GM13977 (cell line): ENCODE measurements around the gene ACOX1.

Source experiments
- DNase-seq: peaks from one replicate; pipeline ENCODE4 v3.0.0; 2012; ENCODE audit warnings: low spot score
- in situ Hi-C: fragments of 300-500 bp; cut with MboI; formaldehyde crosslinking; loops from one replicate; pipeline ENCODE4 v1.12.0; 2022; ENCODE audit warnings: low sequenced_read_pairs, low pct_unique_long_range_greater_than_20kb, mixed read lengths, inconsistent platforms; ENCODE audit not compliant: unreplicated experiment
- TF ChIP-seq, protein P1 (sequence below): IDR thresholded peaks from 2 replicates; pipeline ENCODE4 v1.5.1; 2012; ENCODE audit warnings: mild to moderate bottlenecking, control low read depth; ENCODE audit not compliant: insufficient read depth; ENCODE audit errors: extremely low read depth, missing control alignments

ACOX1 gene

DNA sequence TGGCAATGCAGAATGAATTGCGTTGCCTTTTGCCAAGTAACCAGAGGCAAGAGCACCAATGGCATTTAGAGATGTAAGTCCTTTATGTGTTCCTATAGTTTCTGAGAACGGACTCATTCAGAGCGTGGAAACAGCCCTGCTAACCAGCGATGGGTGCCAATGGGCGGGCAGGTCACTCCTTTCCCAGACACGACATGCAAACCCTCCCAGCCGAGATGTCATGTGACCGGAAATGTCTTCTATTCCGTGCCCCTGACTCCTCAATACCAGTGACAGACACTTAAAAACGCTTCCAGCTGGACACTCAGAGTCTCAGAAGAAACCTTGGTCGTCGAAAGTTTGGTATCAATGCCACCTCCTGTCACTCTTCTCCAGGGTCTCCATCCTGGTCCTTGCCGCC, 41.3 kb downstream of the ACOX1 start:
- TF ChIP-seq, protein P1, sequence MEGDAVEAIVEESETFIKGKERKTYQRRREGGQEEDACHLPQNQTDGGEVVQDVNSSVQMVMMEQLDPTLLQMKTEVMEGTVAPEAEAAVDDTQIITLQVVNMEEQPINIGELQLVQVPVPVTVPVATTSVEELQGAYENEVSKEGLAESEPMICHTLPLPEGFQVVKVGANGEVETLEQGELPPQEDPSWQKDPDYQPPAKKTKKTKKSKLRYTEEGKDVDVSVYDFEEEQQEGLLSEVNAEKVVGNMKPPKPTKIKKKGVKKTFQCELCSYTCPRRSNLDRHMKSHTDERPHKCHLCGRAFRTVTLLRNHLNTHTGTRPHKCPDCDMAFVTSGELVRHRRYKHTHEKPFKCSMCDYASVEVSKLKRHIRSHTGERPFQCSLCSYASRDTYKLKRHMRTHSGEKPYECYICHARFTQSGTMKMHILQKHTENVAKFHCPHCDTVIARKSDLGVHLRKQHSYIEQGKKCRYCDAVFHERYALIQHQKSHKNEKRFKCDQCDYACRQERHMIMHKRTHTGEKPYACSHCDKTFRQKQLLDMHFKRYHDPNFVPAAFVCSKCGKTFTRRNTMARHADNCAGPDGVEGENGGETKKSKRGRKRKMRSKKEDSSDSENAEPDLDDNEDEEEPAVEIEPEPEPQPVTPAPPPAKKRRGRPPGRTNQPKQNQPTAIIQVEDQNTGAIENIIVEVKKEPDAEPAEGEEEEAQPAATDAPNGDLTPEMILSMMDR: no peak
- in situ Hi-C loops: no loop called here
- no peak for DNase-seq

DNA sequence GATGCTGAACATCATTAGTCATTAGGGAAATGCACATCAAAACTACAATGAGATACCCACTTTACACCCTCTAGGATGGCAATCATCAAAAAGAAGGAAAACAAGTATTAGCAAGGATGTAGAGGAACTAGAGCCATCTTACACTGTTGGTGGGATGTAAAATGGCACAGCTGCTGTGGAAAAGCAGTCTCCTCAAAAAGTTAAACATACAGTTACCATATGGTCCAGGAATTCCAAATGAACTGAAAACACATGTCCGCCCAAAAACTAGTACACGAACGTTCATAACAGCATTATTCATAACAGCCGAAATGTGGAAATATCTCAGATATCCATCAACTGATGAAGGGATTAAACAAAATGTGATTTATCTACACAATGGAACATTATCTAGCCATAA, 45.2 kb downstream of the ACOX1 start:
- in situ Hi-C loops: no loop called here
- DNase-seq: no peak
- TF ChIP-seq, protein P1: no peak

DNA sequence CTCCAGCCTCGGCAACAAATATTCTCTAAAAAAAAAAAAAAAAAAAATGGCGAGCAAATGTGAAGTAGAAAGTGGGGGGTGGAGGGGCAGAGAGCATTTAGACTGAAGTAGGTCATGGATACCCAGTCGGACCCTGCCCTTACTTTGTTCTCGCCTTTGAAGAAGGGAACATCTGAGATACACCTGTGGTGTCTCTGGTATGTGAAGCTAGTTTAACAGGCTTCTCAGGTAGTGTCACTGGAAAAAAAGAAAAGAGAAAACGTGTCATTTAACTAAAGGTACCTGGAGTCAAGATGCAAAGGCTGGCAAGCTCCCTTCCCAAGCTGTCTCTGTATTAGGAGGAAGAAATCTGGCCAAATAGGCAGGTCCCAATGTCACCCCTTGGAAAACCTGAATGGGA, 46.1 kb downstream of the ACOX1 start:
- no peak for DNase-seq
- TF ChIP-seq, protein P1: no peak
- in situ Hi-C loops: no loop called here

DNA sequence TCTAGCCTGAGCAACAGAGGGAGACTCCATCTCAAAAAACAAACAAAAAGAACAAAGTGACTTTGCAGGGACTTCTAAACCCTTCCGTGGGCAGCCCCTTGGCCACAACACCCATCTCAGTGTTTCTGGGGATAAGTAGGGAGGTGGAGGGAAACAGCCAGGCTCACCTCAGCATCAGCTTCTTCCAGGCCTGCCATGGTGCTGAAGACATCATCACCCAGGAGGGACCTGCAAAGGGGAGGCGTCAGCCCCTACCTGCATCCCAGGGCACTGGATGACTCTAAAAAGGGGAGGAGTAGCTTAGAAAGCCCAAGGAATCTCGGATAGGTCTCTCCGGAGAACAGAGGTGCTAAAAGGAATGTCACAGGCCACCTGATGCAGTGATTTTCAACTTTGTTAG, 47.9 kb downstream of the ACOX1 start:
- DNase-seq: no peak
- TF ChIP-seq, protein P1: no peak
- in situ Hi-C loops: no loop called here

DNA sequence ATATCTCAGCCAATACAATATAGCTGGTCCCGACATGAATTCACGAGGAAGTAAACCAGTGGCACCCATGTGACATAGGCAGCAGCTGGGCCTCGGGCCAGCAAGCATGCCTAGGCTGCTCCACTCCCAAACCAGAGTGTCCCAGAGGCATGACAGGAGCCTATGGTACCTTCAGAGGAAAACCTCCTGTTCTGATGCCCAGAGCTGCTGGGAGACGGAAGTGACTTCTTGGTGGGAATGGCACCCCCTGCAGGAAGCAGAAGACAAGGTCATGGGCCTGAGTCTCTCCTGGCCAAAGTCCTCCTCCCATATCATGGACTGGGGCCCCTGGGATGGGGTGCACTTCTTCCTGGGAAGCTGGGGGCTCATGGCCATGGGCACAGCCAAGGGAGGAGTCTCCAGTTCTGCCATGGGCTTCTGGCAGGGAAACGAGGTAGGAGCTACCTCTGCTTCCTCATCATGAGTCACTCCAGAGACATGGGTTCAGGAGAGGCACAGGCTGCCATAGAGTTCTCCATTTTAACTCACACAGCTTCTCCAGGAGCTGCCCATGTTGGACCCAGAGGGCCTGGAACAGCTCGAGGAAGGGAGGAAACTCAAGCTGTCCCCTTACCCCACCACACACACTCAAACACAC, 51.6 kb downstream of the ACOX1 start:
- TF ChIP-seq, protein P1: peak; percentile 61
- in situ Hi-C loops: no loop called here

DNA sequence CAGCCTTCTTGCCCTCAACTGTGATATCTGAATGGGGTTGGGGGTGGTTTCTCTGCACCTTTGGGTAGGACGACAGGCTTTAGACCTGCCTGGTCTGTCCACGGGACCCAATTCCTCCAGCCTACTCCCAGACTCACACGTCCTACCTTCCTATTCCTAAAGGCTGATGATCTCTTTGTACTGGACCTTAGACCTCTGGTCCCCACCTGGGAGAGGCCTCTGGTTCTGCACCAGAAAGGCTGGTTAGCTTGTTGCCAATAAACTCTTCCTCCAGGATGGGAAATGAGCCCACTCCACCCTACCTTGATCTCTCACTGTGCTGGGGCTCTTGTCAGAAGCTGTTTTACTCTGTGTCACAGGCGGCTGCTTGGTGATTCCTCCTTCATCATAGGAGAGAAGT, 52.5 kb downstream of the ACOX1 start:
- TF ChIP-seq, protein P1: no peak
- no peak for DNase-seq
- in situ Hi-C loops: no loop called here

More for the DNA sequence above, 51.6 kb downstream of the ACOX1 start:
- DNase-seq: peak; percentile 71
